HepG2 (cell line): ENCODE results near the gene SOBP. TPM values are rescaled to one million over a fixed set of nuclear protein-coding genes. Genes with fewer than 3 reads are reported as not detected.

Experiments
- ATF7-NPFF ChIP-seq: sonication (generic); formaldehyde crosslinking; IDR thresholded peaks from 2 replicates; pipeline ENCODE4 v1.8.1; 2023; ENCODE audit warnings: mild to moderate bottlenecking, low read depth, missing genetic modification reagents, moderate library complexity
- EP300 ChIP-seq, 3 experiments: sonication (generic) in 1 of 3; formaldehyde crosslinking in 1 of 3; IDR thresholded peaks; 2 replicates each; pipeline versions ENCODE4 v1.5.1 to v1.6.1; 2011 to 2020; ENCODE audit warnings: low read depth in 2 of 3, low read length in 2 of 3, borderline replicate concordance in 1 of 3, improper control_type of control experiment in 1 of 3, mild to moderate bottlenecking in 1 of 3, missing genetic modification reagents in 1 of 3, moderate library complexity in 1 of 3
- ESRRA ChIP-seq: sonication (generic); formaldehyde crosslinking; IDR thresholded peaks from 2 replicates; pipeline ENCODE4 v1.5.1; 2020; ENCODE audit warnings: mild to moderate bottlenecking, low read depth, missing genetic modification reagents
- GTF3A ChIP-seq: sonication (generic); formaldehyde crosslinking; conservative IDR thresholded peaks from 2 replicates; pipeline ENCODE4 v1.4.0; 2020; ENCODE audit warnings: mild to moderate bottlenecking, missing genetic modification reagents
- MAZ ChIP-seq, 2 experiments: sonication (generic) in 1 of 2; formaldehyde crosslinking in 1 of 2; IDR thresholded peaks; 2 replicates each; pipeline versions ENCODE4 v1.5.0 to v1.6.1; 2012 to 2020; ENCODE audit warnings: low read depth in 2 of 2, mild to moderate bottlenecking in 2 of 2, borderline replicate concordance in 1 of 2, improper control_type of control experiment in 1 of 2, low read length in 1 of 2, missing genetic modification reagents in 1 of 2, moderate library complexity in 1 of 2
- MBNL3 ChIP-seq: fragments of 250-450 bp; sonication (Bioruptor Pico); conservative IDR thresholded peaks from 2 replicates; pipeline ENCODE4 v1.8.0; 2022; ENCODE audit warnings: mild to moderate bottlenecking, inconsistent platforms
- NCOR1 ChIP-seq: fragments of 200-600 bp; sonication (generic); IDR thresholded peaks from 2 replicates; pipeline ENCODE4 v1.7.0; 2017; ENCODE audit warnings: antibody characterized with exemption, low read length, borderline replicate concordance
- NONO ChIP-seq, 2 experiments: fragments of 450-650 bp in 1 of 2; sonication (generic) in 1 of 2; formaldehyde crosslinking in 1 of 2; IDR thresholded peaks in 1 of 2; conservative IDR thresholded peaks in 1 of 2; 2 replicates each; pipeline versions ENCODE4 v1.6.1 to v1.8.0; 2017 to 2022; ENCODE audit warnings: mild to moderate bottlenecking in 1 of 2, missing genetic modification reagents in 1 of 2, moderate library complexity in 1 of 2
- PHF21A ChIP-seq: sonication (generic); formaldehyde crosslinking; IDR thresholded peaks from 2 replicates; pipeline ENCODE4 v1.5.0; 2020; ENCODE audit warnings: mild to moderate bottlenecking, missing genetic modification reagents
- PHF5A ChIP-seq: IDR thresholded peaks from one replicate; pipeline ENCODE4 v1.6.1; 2018; ENCODE audit warnings: low read depth, missing genetic modification reagents; ENCODE audit not compliant: unreplicated experiment
- POGZ ChIP-seq: sonication (generic); formaldehyde crosslinking; IDR thresholded peaks from 2 replicates; pipeline ENCODE4 v1.4.0; 2020; ENCODE audit warnings: mild to moderate bottlenecking, missing genetic modification reagents
- REL ChIP-seq: sonication (generic); formaldehyde crosslinking; conservative IDR thresholded peaks from 2 replicates; pipeline ENCODE4 v1.8.0; 2022; ENCODE audit warnings: mild to moderate bottlenecking, missing genetic modification reagents, moderate library complexity
- SMAD1 ChIP-seq: sonication (generic); formaldehyde crosslinking; IDR thresholded peaks from 2 replicates; pipeline ENCODE4 v1.4.0; 2020; ENCODE audit warnings: missing genetic modification reagents, low read depth, mild to moderate bottlenecking, borderline replicate concordance
- ZBTB38 ChIP-seq: sonication (generic); formaldehyde crosslinking; IDR thresholded peaks from 2 replicates; pipeline ENCODE4 v1.5.1; 2020; ENCODE audit warnings: mild to moderate bottlenecking, missing genetic modification reagents
- ZFAT ChIP-seq: sonication (generic); formaldehyde crosslinking; conservative IDR thresholded peaks from 2 replicates; pipeline ENCODE4 v1.8.1; 2023; ENCODE audit warnings: missing genetic modification reagents, inconsistent platforms
- ZNF543 ChIP-seq: sonication (generic); formaldehyde crosslinking; IDR thresholded peaks from 2 replicates; pipeline ENCODE4 v1.4.0; 2020; ENCODE audit warnings: mild to moderate bottlenecking, missing genetic modification reagents
- ZNF629 ChIP-seq: sonication (generic); formaldehyde crosslinking; conservative IDR thresholded peaks from 2 replicates; pipeline ENCODE4 v1.5.0; 2020; ENCODE audit warnings: missing genetic modification reagents
- ZNF724P ChIP-seq: sonication (generic); formaldehyde crosslinking; IDR thresholded peaks from 2 replicates; pipeline ENCODE4 v1.8.0; 2022; ENCODE audit warnings: missing genetic modification reagents, borderline replicate concordance
- ZNF839 ChIP-seq: sonication (generic); formaldehyde crosslinking; IDR thresholded peaks from 2 replicates; pipeline ENCODE4 v1.4.0; 2020; ENCODE audit warnings: missing genetic modification reagents, mild to moderate bottlenecking, borderline replicate concordance
- polyA plus RNA-seq, 8 experiments: library from polyadenylated mRNA; depleted of rRNA in 3 of 8; stranded (reverse) in 7 of 8; unstranded in 1 of 8; fragments of >200 nt; fragmentation: Illumina TruSeq in 4 of 8; extraction: Trizol in 4 of 8; gene quantifications; 2 replicates each; pipeline versions ENCODE4 v1.2.1 to v1.2.3, GENCODE V29; 2011 to 2016; ENCODE audit warnings: low read depth in 4 of 8, missing spikeins in 1 of 8, mixed read lengths in 1 of 8; ENCODE audit not compliant: insufficient read depth in 1 of 8
- total RNA-seq, 5 experiments: library from RNA; depleted of rRNA; stranded (reverse); fragments of >200 nt; fragmentation: Illumina TruSeq; extraction: Trizol; gene quantifications; 2 replicates each; pipeline ENCODE4 v1.2.3, GENCODE V29; 2016; ENCODE audit warnings: low read depth in 1 of 5
- TF ChIP-seq, protein P1 (sequence below): sonication (generic); formaldehyde crosslinking; IDR thresholded peaks from 2 replicates; pipeline ENCODE4 v1.5.0; 2020; ENCODE audit warnings: mild to moderate bottlenecking, missing genetic modification reagents
- TF ChIP-seq, protein P2 (sequence below): sonication (generic); formaldehyde crosslinking; IDR thresholded peaks from 2 replicates; pipeline ENCODE4 v1.8.1; 2023; ENCODE audit warnings: mild to moderate bottlenecking, missing genetic modification reagents
- TF ChIP-seq, protein P3 (sequence below): sonication (generic); formaldehyde crosslinking; IDR thresholded peaks from 2 replicates; pipeline ENCODE4 v1.5.0; 2020; ENCODE audit warnings: missing genetic modification reagents
- TF ChIP-seq, protein P4 (sequence below): sonication (generic); formaldehyde crosslinking; IDR thresholded peaks from 2 replicates; pipeline ENCODE4 v1.5.0; 2020; ENCODE audit warnings: mild to moderate bottlenecking, missing genetic modification reagents

The SOBP gene
- total and polyA plus RNA-seq, 2 of the 13 experiments (the other 11 are each of a cell fraction or from before 2014, with no cell fraction given) = 1.5 to 6.9 TPM

DNA sequence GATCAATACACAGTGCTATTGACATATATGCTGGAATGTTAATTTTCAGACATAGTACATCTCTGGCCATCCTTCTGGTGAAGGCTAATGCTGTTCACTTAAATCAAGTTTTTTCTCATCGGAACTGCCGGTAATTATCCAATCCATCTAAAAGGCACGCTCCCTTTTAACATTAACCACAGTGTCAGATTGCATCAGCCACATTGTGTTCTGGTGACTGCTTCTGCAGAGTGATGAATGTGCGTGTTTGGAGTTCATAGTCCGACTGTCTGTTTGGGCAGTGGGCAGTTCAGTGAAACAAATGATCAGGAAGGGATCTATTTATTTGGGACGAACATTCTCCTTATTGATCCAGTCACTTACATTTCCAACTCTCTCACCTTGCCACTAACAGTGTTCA lies 49.5 kb downstream of the SOBP start (continued):
- TF ChIP-seq, protein P1, sequence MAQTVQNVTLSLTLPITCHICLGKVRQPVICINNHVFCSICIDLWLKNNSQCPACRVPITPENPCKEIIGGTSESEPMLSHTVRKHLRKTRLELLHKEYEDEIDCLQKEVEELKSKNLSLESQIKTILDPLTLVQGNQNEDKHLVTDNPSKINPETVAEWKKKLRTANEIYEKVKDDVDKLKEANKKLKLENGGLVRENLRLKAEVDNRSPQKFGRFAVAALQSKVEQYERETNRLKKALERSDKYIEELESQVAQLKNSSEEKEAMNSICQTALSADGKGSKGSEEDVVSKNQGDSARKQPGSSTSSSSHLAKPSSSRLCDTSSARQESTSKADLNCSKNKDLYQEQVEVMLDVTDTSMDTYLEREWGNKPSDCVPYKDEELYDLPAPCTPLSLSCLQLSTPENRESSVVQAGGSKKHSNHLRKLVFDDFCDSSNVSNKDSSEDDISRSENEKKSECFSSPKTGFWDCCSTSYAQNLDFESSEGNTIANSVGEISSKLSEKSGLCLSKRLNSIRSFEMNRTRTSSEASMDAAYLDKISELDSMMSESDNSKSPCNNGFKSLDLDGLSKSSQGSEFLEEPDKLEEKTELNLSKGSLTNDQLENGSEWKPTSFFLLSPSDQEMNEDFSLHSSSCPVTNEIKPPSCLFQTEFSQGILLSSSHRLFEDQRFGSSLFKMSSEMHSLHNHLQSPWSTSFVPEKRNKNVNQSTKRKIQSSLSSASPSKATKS (CRISPR knock-in tag) = no peak
- TF ChIP-seq MBNL3 (CRISPR knock-in tag) = no peak
- TF ChIP-seq EP300 (IDR thresholded peaks at IDR 0.05; ENCODE audit: low read depth in 2 of 2, low read length in 2 of 2) = peak; percentile 90 to 94; a peak in 3 of 4 replicates
- TF ChIP-seq EP300 (CRISPR knock-in tag; IDR thresholded peaks at IDR 0.05; ENCODE audit: borderline replicate concordance) = peak; percentile 93
- no peak for TF ChIP-seq NONO (IDR thresholded peaks at IDR 0.05)
- TF ChIP-seq NONO (CRISPR knock-in tag; conservative IDR thresholded peaks at IDR 0.05) = peak; percentile 64; the same call in 1 of the 2 replicates
- TF ChIP-seq ZFAT (CRISPR knock-in tag) = no peak
- no peak for TF ChIP-seq ZBTB38 (CRISPR knock-in tag)
- TF ChIP-seq, protein P2, sequence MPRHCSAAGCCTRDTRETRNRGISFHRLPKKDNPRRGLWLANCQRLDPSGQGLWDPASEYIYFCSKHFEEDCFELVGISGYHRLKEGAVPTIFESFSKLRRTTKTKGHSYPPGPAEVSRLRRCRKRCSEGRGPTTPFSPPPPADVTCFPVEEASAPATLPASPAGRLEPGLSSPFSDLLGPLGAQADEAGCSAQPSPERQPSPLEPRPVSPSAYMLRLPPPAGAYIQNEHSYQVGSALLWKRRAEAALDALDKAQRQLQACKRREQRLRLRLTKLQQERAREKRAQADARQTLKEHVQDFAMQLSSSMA (CRISPR knock-in tag) = no peak
- TF ChIP-seq ZNF839 (CRISPR knock-in tag) = no peak
- TF ChIP-seq ZNF543 = no peak; the same call in 1 of the 2 replicates
- no peak for TF ChIP-seq SMAD1
- TF ChIP-seq ZNF629 (CRISPR knock-in tag) = 0 out of 2 replicates have a peak, but pooled peaks have one; percentile 51
- peak; percentile 83; the same call in 1 of the 2 replicates for TF ChIP-seq NCOR1
- TF ChIP-seq ATF7-NPFF (CRISPR knock-in tag) = no peak
- no peak; the same call in 1 of the 2 replicates for TF ChIP-seq PHF21A (CRISPR knock-in tag)
- TF ChIP-seq, protein P3, sequence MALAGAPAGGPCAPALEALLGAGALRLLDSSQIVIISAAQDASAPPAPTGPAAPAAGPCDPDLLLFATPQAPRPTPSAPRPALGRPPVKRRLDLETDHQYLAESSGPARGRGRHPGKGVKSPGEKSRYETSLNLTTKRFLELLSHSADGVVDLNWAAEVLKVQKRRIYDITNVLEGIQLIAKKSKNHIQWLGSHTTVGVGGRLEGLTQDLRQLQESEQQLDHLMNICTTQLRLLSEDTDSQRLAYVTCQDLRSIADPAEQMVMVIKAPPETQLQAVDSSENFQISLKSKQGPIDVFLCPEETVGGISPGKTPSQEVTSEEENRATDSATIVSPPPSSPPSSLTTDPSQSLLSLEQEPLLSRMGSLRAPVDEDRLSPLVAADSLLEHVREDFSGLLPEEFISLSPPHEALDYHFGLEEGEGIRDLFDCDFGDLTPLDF (CRISPR knock-in tag) = no peak
- TF ChIP-seq ZNF724P = no peak
- TF ChIP-seq MAZ (IDR thresholded peaks at IDR 0.05; ENCODE audit: borderline replicate concordance, low read depth, low read length) = no peak
- no peak for TF ChIP-seq MAZ (CRISPR knock-in tag; IDR thresholded peaks at IDR 0.05; ENCODE audit: low read depth)
- peak; percentile 85 for TF ChIP-seq PHF5A (CRISPR knock-in tag)
- TF ChIP-seq GTF3A (CRISPR knock-in tag) = no peak
- no peak for TF ChIP-seq ESRRA
- 0 out of 2 replicates have a peak, but pooled peaks have one; percentile 61 for TF ChIP-seq POGZ (CRISPR knock-in tag)
- TF ChIP-seq REL (CRISPR knock-in tag) = no peak
- TF ChIP-seq, protein P4, sequence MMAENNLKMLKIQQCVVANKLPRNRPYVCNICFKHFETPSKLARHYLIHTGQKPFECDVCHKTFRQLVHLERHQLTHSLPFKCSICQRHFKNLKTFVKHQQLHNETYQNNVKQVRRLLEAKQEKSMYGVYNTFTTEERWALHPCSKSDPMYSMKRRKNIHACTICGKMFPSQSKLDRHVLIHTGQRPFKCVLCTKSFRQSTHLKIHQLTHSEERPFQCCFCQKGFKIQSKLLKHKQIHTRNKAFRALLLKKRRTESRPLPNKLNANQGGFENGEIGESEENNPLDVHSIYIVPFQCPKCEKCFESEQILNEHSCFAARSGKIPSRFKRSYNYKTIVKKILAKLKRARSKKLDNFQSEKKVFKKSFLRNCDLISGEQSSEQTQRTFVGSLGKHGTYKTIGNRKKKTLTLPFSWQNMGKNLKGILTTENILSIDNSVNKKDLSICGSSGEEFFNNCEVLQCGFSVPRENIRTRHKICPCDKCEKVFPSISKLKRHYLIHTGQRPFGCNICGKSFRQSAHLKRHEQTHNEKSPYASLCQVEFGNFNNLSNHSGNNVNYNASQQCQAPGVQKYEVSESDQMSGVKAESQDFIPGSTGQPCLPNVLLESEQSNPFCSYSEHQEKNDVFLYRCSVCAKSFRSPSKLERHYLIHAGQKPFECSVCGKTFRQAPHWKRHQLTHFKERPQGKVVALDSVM = no peak
